Femur (tissue), 1 donor: ENCODE measurements around the gene FTL.
"Not testable (repeated sequence)": the region's sequence is repeated elsewhere in the genome, so short reads cannot be mapped to it uniquely, and the experiment has no call there.

ENCODE experiments used
- DNase-seq: peaks from one replicate; pipeline ENCODE4 v3.0.0-alpha.2; 2017

The FTL gene

GRCh38 chr19:48965040-48965805 is at the start of gene FTL:
Gene FTL (plus strand): TSS chr19:48965309. CDS start chr19:48965508, 199 bp downstream.
- DNase-seq, result peak; percentile 98

DNA sequence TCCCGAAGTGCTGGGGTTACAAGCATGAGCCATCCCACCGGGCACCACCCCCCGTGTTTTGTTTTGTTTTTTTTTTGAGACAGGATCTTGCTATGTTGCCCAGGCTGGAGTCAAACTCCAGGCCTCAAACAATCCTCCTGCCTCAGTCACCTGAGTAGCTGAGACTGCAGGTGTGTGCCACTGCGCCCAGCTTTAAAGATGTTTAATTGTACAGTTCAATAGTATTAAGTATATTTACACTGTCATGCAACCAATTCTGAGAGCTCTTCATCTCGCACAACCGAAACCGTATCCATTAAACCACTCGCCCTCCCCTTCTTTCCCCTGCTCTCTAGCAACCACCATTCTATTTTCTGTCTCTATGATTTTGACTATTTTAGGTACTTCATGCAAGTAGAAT is 49.4 kb upstream of the FTL start:
- DNase-seq, result no peak

DNA sequence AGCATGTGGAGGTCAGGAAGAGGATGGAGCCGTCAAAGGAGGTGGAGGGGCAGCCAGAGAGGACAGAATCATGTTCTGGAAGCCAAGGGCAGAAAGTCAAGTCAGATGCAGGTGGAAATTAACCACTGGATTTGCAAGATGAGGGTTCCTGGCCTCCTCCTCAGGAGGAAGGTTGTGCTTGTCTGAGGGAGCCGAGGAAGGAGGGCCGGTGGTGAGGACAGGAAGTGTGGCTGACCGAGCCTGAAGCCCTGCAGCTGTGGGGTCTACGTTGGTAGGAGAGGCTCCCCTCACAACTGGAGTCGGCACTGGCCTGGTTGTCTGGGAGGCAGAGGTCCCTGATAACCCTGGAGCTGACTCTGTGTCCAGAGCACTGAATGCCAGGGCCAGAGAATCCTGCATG is 47.0 kb upstream of the FTL start:
- no peak for DNase-seq

DNA sequence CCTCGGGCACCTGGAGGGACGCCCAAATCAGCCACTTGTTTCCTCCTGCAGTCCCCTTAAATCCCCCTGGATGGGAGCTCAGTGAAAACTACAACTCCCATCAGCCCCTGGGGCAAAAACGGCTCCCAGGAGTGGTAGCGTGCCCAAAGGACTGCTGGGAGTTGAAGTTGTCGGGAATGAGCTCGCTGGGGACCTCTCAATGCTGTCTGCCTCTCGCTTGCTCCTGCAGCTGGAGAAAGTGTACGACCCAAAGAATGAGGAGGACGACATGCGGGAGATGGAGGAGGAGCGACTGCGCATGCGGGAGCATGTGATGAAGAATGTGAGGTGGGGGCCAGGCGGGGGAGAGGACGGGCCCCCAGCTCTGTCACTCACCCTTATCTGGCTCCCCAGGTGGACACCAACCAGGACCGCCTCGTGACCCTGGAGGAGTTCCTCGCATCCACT is 46.3 kb upstream of the FTL start:
- no peak for DNase-seq

DNA sequence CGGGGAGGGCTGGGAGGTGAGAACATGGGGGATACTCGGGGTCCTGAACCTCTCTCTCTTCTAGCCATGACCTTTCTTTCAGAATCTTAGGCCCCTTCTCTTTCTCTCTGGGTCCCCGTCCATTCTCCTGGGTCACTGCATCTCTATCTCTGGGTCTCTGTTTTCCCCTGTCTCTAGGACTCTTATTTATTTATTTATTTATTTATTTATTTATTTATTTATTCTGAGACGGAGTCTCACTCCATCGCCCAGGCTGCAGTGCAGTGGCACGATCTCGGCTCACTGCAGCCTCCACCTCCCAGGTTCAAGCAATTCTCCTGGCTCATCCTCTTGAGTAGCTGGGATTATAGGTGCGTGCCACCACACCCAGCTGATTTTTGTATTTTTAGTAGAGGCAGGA is 45.8 kb upstream of the FTL start:
- not testable (repeated sequence) for DNase-seq

- no peak for DNase-seq
Observed at GRCh38 chr19:48920949-48921348, 44.2 kb upstream of the FTL start.

DNA sequence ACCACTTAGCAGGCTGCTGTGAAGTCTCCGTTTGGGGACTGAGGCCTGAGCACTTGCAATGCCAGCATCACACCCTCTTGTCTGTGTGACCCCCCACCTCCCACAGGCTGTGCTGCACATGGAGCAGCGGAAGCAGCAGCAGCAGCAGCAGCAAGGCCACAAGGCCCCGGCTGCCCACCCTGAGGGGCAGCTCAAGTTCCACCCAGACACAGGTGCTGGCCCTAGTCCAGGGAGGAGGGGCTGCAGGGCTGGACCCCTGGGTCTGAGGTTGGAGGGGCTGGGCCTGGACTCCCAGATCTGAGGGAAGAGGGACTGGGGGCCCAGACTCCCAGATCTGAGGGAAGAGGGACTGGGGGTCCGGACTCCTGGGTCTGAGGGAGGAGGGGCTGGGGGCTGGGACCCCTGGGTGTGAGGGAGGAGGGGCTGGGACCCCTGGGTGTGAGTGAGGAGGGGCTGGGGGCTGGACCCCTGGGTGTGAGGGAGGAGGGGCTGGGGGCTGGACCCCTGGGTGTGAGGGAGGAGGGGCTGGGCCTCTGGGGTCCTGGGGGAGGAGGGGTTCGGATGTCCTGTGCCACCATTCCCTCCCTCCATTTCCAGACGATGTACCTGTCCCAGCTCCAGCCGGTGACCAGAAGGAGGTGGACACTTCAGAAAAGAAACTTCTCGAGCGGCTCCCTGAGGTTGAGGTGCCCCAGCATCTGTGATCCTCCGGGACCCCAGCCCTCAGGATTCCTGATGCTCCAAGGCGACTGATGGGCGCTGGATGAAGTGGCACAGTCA is 43.2 kb upstream of the FTL start:
- DNase-seq, result no peak

DNA sequence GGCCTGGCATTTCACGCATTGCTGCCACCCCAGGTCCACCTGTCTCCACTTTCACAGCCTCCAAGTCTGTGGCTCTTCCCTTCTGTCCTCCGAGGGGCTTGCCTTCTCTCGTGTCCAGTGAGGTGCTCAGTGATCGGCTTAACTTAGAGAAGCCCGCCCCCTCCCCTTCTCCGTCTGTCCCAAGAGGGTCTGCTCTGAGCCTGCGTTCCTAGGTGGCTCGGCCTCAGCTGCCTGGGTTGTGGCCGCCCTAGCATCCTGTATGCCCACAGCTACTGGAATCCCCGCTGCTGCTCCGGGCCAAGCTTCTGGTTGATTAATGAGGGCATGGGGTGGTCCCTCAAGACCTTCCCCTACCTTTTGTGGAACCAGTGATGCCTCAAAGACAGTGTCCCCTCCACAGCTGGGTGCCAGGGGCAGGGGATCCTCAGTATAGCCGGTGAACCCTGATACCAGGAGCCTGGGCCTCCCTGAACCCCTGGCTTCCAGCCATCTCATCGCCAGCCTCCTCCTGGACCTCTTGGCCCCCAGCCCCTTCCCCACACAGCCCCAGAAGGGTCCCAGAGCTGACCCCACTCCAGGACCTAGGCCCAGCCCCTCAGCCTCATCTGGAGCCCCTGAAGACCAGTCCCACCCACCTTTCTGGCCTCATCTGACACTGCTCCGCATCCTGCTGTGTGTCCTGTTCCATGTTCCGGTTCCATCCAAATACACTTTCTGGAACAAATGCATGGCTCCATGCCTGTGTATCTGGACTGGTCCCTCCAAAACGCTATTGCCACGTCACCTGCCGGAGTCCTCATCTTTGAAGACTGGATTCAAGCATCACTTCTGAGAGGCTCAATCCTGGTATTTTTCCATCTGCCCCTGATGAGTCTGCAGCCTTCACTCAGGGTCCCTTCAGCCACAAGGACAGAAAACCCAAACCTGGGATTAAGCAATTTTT is 42.3 kb upstream of the FTL start:
- no peak for DNase-seq

- DNase-seq, result no peak
Observed at GRCh38 chr19:48925240-48925843, 39.8 kb upstream of the FTL start.

GRCh38 chr19:48925890-48926289 is 39.2 kb upstream of the FTL start:
- DNase-seq, result not testable (repeated sequence)

GRCh38 chr19:48926909-48927308 is 38.2 kb upstream of the FTL start:
- DNase-seq, result no peak

- not testable (repeated sequence) for DNase-seq
Observed at GRCh38 chr19:48927692-48928091, 37.4 kb upstream of the FTL start.

GRCh38 chr19:48928164-48929025 is 36.7 kb upstream of the FTL start:
- no peak for DNase-seq

DNA sequence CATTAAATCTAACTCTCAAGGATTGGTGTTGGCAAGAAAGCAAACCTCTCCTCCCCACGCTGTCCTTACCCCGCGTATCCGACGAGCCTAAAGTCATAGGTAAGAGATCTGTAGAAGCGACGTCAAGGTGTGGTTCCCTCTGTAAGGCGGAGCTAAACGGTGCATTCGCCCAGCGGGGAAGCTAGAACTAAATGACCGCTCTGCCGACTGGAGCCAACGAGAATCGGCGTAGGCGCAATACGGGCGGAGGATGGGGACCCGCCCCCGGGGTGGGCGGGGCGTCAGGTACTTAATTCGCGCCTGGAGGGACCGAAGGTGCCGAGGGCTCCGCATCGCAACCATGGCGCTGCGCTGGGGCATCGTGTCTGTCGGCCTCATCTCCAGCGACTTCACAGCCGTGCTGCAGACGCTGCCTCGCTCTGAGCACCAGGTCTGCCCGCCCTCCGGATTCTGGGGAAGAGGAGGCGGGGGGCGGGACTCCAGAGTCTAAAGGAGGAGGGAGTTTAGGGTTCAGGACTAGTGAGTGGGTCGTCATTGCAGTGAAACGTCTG is 31.7 kb upstream of the FTL start, which contains the start of gene DHDH:
Gene DHDH, plus strand, starts transcription at position 318 of the 551 bp plus-strand sequence. Its CDS starts 23 bp downstream, at position 341.
- peak; percentile 74 for DNase-seq

DNA sequence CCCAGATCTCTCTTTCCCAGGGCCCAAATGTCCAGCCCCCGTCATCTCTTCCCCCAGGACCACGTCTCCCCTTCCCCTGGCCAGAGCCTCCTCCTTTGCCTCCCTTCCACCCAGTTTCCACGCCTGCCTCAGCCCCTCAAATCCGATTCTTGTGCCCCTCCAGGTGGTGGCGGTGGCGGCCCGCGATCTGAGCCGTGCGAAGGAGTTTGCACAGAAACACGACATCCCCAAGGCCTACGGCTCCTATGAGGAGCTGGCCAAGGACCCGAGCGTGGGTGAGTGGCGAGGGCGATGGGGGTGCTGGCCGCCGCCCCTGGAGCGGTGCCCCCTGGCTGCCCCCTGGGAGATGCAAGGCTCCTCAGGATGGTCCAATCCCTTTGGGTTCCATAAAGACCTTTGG is 30.3 kb upstream of the FTL start:
- DNase-seq, result no peak

- no peak for DNase-seq
Observed at GRCh38 chr19:48935864-48936263, 29.2 kb upstream of the FTL start.

- DNase-seq, result no peak
Observed at GRCh38 chr19:48938256-48938655, 26.9 kb upstream of the FTL start.

GRCh38 chr19:48940902-48941301 is 24.2 kb upstream of the FTL start:
- no peak for DNase-seq

DNA sequence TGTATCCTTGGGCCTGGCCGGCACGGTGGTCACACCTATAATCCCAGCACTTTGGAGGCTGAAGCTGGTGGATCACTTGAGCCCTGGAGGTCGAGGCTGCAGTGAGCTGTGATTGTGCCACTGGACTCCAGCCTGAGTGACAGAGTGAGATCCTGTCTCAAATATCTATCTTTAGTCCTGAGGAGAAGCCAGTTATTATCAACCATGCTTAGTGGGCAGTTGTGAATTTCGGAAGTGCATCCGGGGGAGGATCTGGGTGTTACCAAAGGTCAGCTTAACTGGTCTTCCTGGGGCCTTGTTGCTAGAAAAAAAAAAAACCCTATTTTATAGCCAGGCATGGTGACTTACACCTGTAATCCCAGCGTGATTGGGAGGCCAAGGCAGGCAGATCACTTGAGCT is 22.0 kb upstream of the FTL start:
- DNase-seq, result no peak

DNA sequence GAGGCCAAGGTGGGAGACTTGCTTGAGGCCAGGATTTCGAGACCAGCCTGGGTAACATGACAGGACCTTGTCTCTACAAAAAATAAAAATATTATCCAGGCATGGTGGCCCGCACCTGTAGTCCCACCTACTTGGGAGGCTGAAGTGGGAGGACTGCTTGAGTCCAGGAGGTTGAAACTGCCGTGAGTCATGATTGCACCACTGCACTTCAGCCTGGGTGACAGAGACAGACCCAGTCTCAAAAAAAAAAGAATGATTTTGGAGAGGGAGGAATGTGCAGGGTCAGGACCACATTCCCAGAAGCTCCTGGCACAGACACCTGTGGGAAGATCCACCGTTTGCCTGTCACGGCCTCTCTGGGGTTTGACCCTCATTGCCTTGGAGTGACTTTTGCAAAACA is 19.7 kb upstream of the FTL start:
- no peak for DNase-seq

- DNase-seq, result no peak
Observed at GRCh38 chr19:48945817-48946216, 19.3 kb upstream of the FTL start.
